Colonic mucosa (tissue), 4 donors: ENCODE measurements around the gene NOD2. TPM values are rescaled to one million over a fixed set of nuclear protein-coding genes. Genes with fewer than 3 reads are reported as not detected.

Source experiments
- DNase-seq: peaks from one replicate; pipeline ENCODE4 v3.0.0-alpha.2; 2020
- H3K27ac ChIP-seq: fragments of 200-600 bp; one replicate; pipeline ENCODE4 v1.8.0; 2021
- H3K27me3 ChIP-seq: fragments of 200-600 bp; one replicate; pipeline ENCODE4 v1.8.0; 2021
- H3K36me3 ChIP-seq: fragments of 200-600 bp; one replicate; pipeline ENCODE4 v1.8.0; 2021
- H3K4me1 ChIP-seq: fragments of 200-600 bp; one replicate; pipeline ENCODE4 v1.8.0; 2021; ENCODE audit warnings: mild to moderate bottlenecking
- H3K4me3 ChIP-seq: fragments of 200-600 bp; one replicate; pipeline ENCODE4 v1.8.0; 2021
- H3K9ac ChIP-seq, 2 donors: one replicate each; pipeline ENCODE4 v1.7.0; 2013; ENCODE audit warnings: control low read depth in 2 of 2, low read depth in 2 of 2, low read length in 2 of 2
- H3K9me3 ChIP-seq: fragments of 200-600 bp; one replicate; pipeline ENCODE4 v1.8.0; 2021
- intact Hi-C: fragments of 100-400 bp; cut with DNase I; formaldehyde crosslinking; loops from one replicate; pipeline ENCODE4 v1.14.1; 2022
- total RNA-seq, 2 donors: library from RNA; stranded (reverse); fragmentation: NEBNext Ultra II Directional in 1 of 2; extraction: Animal tissue kit (Norgen Biotek cat#: 25700) in 1 of 2; gene quantifications; one replicate each; pipeline ENCODE4 v1.2.1, GENCODE V29; 2021
- TF ChIP-seq, protein P1 (sequence below): fragments of 200-600 bp; IDR thresholded peaks from one replicate; pipeline ENCODE4 v1.8.0; 2022; ENCODE audit warnings: antibody characterized with exemption, mild to moderate bottlenecking
- donor health status: healthy.
- donor health status: DM: no; HTN: no; CAD: no.
- donor health status: DM: no; HTN: no; CAD: no.

NOD2 gene
- total RNA-seq, 2 donors from 2014 or later: 0.79 to 1.2 TPM

DNA sequence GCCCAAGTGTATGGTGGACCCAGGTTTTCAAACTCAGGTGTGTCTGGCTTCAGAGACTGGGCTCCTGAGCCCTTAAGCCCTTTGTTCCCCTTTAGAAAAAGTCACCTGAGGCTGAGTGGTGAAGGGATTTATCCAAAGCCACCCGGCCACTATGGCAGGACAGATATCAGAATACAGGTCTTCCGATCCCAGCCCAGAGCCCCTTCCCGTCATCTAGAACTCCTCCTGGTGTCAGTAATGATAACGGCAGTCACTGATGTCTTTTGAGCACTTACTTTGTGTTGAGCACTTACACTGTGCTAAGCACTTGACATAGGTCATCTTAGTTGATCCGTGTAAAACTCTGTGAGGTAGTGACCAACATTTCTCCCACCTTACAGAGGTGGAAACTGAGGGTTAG lies 16.6 kb downstream of the NOD2 start:
- no peak overlapping the region for H3K27ac ChIP-seq
- TF ChIP-seq, protein P1, sequence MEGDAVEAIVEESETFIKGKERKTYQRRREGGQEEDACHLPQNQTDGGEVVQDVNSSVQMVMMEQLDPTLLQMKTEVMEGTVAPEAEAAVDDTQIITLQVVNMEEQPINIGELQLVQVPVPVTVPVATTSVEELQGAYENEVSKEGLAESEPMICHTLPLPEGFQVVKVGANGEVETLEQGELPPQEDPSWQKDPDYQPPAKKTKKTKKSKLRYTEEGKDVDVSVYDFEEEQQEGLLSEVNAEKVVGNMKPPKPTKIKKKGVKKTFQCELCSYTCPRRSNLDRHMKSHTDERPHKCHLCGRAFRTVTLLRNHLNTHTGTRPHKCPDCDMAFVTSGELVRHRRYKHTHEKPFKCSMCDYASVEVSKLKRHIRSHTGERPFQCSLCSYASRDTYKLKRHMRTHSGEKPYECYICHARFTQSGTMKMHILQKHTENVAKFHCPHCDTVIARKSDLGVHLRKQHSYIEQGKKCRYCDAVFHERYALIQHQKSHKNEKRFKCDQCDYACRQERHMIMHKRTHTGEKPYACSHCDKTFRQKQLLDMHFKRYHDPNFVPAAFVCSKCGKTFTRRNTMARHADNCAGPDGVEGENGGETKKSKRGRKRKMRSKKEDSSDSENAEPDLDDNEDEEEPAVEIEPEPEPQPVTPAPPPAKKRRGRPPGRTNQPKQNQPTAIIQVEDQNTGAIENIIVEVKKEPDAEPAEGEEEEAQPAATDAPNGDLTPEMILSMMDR: no peak
- intact Hi-C loops: no loop called here

DNA sequence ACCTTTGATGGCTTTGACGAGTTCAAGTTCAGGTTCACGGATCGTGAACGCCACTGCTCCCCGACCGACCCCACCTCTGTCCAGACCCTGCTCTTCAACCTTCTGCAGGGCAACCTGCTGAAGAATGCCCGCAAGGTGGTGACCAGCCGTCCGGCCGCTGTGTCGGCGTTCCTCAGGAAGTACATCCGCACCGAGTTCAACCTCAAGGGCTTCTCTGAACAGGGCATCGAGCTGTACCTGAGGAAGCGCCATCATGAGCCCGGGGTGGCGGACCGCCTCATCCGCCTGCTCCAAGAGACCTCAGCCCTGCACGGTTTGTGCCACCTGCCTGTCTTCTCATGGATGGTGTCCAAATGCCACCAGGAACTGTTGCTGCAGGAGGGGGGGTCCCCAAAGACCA lies 17.6 kb downstream of the NOD2 start:
- Histone ChIP-seq H3K27ac (no peak overlapping the region), H3K9ac (no peak overlapping the region), H3K36me3 (no peaks in the 10 kb centered on the region), H3K27me3 (no peaks in the 10 kb centered on the region), H3K9me3 (no peaks in the 10 kb centered on the region), H3K4me3 (no peak overlapping the region), H3K4me1 (no peaks in the 10 kb centered on the region)
- no peak for DNase-seq
- intact Hi-C loops: no loop called here
- TF ChIP-seq, protein P1: no peak

More for the DNA sequence above, 16.6 kb downstream of the NOD2 start:
- no peak for DNase-seq
- H3K27me3 ChIP-seq: no peaks in the 10 kb centered on the region
- H3K9ac ChIP-seq: no peak overlapping the region
- H3K4me3 ChIP-seq: no peak overlapping the region
- H3K36me3 ChIP-seq: no peaks in the 10 kb centered on the region
- H3K4me1 ChIP-seq: no peaks in the 10 kb centered on the region
- no peaks in the 10 kb centered on the region for H3K9me3 ChIP-seq

DNA sequence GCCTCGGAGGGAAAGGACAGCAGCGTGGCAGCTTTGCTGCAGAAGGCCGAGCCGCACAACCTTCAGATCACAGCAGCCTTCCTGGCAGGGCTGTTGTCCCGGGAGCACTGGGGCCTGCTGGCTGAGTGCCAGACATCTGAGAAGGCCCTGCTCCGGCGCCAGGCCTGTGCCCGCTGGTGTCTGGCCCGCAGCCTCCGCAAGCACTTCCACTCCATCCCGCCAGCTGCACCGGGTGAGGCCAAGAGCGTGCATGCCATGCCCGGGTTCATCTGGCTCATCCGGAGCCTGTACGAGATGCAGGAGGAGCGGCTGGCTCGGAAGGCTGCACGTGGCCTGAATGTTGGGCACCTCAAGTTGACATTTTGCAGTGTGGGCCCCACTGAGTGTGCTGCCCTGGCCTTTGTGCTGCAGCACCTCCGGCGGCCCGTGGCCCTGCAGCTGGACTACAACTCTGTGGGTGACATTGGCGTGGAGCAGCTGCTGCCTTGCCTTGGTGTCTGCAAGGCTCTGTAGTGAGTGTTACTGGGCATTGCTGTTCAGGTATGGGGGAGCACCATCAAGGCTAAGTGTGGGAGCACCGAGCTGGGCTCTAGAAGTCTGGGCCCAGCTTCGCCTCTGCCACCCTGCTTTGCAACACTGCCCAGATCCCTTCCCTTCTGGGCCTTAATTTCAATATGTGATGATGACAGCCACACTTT lies 18.6 kb downstream of the NOD2 start:
- intact Hi-C loops: no loop called here
- no peak for DNase-seq
- Histone ChIP-seq H3K9ac (no peak overlapping the region), H3K4me3 (no peak overlapping the region), H3K4me1 (no peaks in the 10 kb centered on the region), H3K9me3 (no peaks in the 10 kb centered on the region), H3K27me3 (no peaks in the 10 kb centered on the region), H3K36me3 (no peaks in the 10 kb centered on the region), H3K27ac (no peak overlapping the region)
- TF ChIP-seq, protein P1: no peak

DNA sequence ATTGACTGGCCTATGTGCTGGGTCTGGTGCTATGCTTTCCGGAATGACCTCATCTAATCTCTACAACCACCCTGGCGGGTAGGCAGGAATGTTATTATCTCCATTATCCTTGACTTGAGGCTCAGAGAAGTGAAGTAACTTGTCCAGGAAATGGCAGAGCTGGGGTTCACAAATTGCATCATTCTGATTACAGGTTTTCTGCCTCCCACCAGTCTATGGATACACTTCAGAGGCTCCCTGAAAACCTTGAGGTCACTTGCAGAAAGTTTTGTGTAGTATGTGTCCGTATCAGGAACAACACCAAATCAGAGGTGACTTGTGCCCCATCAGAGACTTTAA lies 19.1 kb downstream of the NOD2 start:
- no peak for DNase-seq
- intact Hi-C loops: no loop called here
- H3K9me3 ChIP-seq: no peaks in the 10 kb centered on the region
- no peak overlapping the region for H3K27ac ChIP-seq
- no peak overlapping the region for H3K9ac ChIP-seq
- H3K4me1 ChIP-seq: no peaks in the 10 kb centered on the region
- no peaks in the 10 kb centered on the region for H3K36me3 ChIP-seq
- no peak overlapping the region for H3K4me3 ChIP-seq
- TF ChIP-seq, protein P1: no peak
- H3K27me3 ChIP-seq: no peaks in the 10 kb centered on the region

DNA sequence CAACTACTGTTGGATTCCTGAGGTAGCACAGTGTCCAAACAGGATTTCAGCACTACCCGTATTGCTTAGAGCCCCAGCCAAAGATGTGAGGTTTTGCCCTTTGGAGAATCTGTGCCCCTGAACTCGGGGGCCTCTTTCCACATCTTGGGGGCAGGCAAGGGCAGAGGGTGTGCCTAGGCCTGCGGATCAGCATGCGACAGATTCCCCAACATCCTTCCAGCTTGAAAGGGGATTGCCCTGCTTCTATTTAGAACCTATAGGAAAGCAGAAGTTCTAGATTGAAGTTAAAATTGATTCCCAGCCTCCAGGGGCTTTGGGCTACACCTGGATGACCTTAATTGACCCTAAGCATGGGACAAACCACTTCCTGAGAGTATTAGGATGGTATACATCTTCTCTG lies 19.6 kb downstream of the NOD2 start:
- H3K27me3 ChIP-seq: no peaks in the 10 kb centered on the region
- H3K4me1 ChIP-seq: no peaks in the 10 kb centered on the region
- intact Hi-C loops: no loop called here
- H3K36me3 ChIP-seq: no peaks in the 10 kb centered on the region
- no peaks in the 10 kb centered on the region for H3K9me3 ChIP-seq
- TF ChIP-seq, protein P1: no peak
- no peak overlapping the region for H3K4me3 ChIP-seq
- no peak for DNase-seq
- H3K9ac ChIP-seq: no peak overlapping the region
- no peak overlapping the region for H3K27ac ChIP-seq
